ENCODE results near the gene BACE2. TPM values are rescaled to one million over a fixed set of nuclear protein-coding genes. Genes with fewer than 3 reads are reported as not detected.
"Not testable (repeated sequence)": the region's sequence is repeated elsewhere in the genome, so short reads cannot be mapped to it uniquely, and the experiment has no call there.

The BACE2 gene
- polyA plus RNA-seq, 2 donors = 20.4 to 23.2 TPM

GRCh38 chr21:41188486-41189149, 20.7 kb downstream of the BACE2 start:
- Histone ChIP-seq H3K27ac (ENCODE audit: low read depth in 2 of 2, low read length in 1 of 2) (peak overlapping the region in 1 of 2 donors; percentile 49), H3K27me3 (ENCODE audit: control insufficient read depth in 1 of 2, insufficient read depth in 2 of 2, low read length in 2 of 2) (no peaks in the 10 kb centered on the region), H3K36me3 (ENCODE audit: control insufficient read depth in 2 of 2, insufficient read depth in 2 of 2, low read length in 1 of 2) (no peaks in the 10 kb centered on the region), H3K9me3 (ENCODE audit: control insufficient read depth in 2 of 2, insufficient read depth in 1 of 2, low read depth in 1 of 2, low read length in 1 of 2) (no peaks in the 10 kb centered on the region), H3K4me3 (ENCODE audit: low read depth in 1 of 2, low read length in 2 of 2) (no peak overlapping the region), H3K4me1 (ENCODE audit: control insufficient read depth in 2 of 2, insufficient read depth in 2 of 2, low read length in 1 of 2) (peaks cover 7 to 14% of the 10 kb centered on the region in 2 donors)
- 79 to 83% methylated on average over 6 of the region's 6 CpGs for WGBS, 2 donors

GRCh38 chr21:41189150-41189745, 21.3 kb downstream of the BACE2 start:
- no peaks in the 10 kb centered on the region for H3K36me3 ChIP-seq (ENCODE audit: control insufficient read depth in 2 of 2, insufficient read depth in 2 of 2, low read length in 1 of 2)
- H3K27me3 ChIP-seq (ENCODE audit: control insufficient read depth in 1 of 2, insufficient read depth in 2 of 2, low read length in 2 of 2) = no peaks in the 10 kb centered on the region
- no peaks in the 10 kb centered on the region for H3K9me3 ChIP-seq (ENCODE audit: control insufficient read depth in 2 of 2, insufficient read depth in 1 of 2, low read depth in 1 of 2, low read length in 1 of 2)
- 90 to 100% methylated on average over 1 of the region's 1 CpG for WGBS, 2 donors
- H3K27ac ChIP-seq (ENCODE audit: low read depth in 2 of 2, low read length in 1 of 2) = no peak overlapping the region
- H3K4me1 ChIP-seq (ENCODE audit: control insufficient read depth in 2 of 2, insufficient read depth in 2 of 2, low read length in 1 of 2) = peaks cover 7 to 14% of the 10 kb centered on the region in 2 donors
- H3K4me3 ChIP-seq (ENCODE audit: low read depth in 1 of 2, low read length in 2 of 2) = no peak overlapping the region

GRCh38 chr21:41192552-41192951, 24.6 kb downstream of the BACE2 start:
- WGBS, 2 donors = 53 to 58% methylated on average over 4 of the region's 4 CpGs
- H3K9me3 ChIP-seq (ENCODE audit: control insufficient read depth in 2 of 2, insufficient read depth in 1 of 2, low read depth in 1 of 2, low read length in 1 of 2); H3K27ac ChIP-seq (ENCODE audit: low read depth in 2 of 2, low read length in 1 of 2); H3K4me3 ChIP-seq (ENCODE audit: low read depth in 1 of 2, low read length in 2 of 2); H3K4me1 ChIP-seq (ENCODE audit: control insufficient read depth in 2 of 2, insufficient read depth in 2 of 2, low read length in 1 of 2); H3K36me3 ChIP-seq (ENCODE audit: control insufficient read depth in 2 of 2, insufficient read depth in 2 of 2, low read length in 1 of 2); H3K27me3 ChIP-seq (ENCODE audit: control insufficient read depth in 1 of 2, insufficient read depth in 2 of 2, low read length in 2 of 2): not testable (repeated sequence)

DNA sequence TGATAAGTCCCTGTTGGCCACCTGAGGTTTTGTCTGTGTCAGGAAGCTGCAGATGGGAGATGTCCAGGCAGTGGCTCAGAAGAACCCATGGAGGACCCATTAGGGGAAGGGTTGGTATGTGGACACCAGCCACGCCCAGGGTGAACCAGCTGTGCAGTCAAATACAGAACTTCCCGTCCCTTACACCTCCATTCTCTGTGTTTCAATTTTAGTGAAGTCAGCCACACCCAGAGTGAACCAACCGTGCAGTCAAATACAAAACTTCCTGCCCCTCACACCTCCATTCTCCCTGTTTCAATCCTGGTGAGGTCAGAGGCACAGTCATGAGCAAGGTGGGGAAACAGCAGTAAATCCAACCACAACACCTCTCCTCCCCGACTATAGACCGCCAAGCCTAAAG, 27.4 kb downstream of the BACE2 start:
- Histone ChIP-seq H3K27ac (ENCODE audit: low read depth in 2 of 2, low read length in 1 of 2) (peak overlapping the region; percentile 62 to 74), H3K9me3 (ENCODE audit: control insufficient read depth in 2 of 2, insufficient read depth in 1 of 2, low read depth in 1 of 2, low read length in 1 of 2) (no peaks in the 10 kb centered on the region), H3K27me3 (ENCODE audit: control insufficient read depth in 1 of 2, insufficient read depth in 2 of 2, low read length in 2 of 2) (no peaks in the 10 kb centered on the region), H3K4me3 (ENCODE audit: low read depth in 1 of 2, low read length in 2 of 2) (no peak overlapping the region), H3K36me3 (ENCODE audit: control insufficient read depth in 2 of 2, insufficient read depth in 2 of 2, low read length in 1 of 2) (no peaks in the 10 kb centered on the region), H3K4me1 (ENCODE audit: control insufficient read depth in 2 of 2, insufficient read depth in 2 of 2, low read length in 1 of 2) (peaks cover 0 to 11% of the 10 kb centered on the region in 2 donors)
- 65 to 78% methylated on average over 5 of the region's 5 CpGs for WGBS, 2 donors

GRCh38 chr21:41196993-41197392, 29.0 kb downstream of the BACE2 start:
- H3K4me1 ChIP-seq (ENCODE audit: control insufficient read depth in 2 of 2, insufficient read depth in 2 of 2, low read length in 1 of 2) = peaks cover 0 to 11% of the 10 kb centered on the region in 2 donors
- no peaks in the 10 kb centered on the region for H3K9me3 ChIP-seq (ENCODE audit: control insufficient read depth in 2 of 2, insufficient read depth in 1 of 2, low read depth in 1 of 2, low read length in 1 of 2)
- 54 to 61% methylated on average over 5 of the region's 5 CpGs for WGBS, 2 donors
- no peaks in the 10 kb centered on the region for H3K27me3 ChIP-seq (ENCODE audit: control insufficient read depth in 1 of 2, insufficient read depth in 2 of 2, low read length in 2 of 2)
- no peak overlapping the region for H3K4me3 ChIP-seq (ENCODE audit: low read depth in 1 of 2, low read length in 2 of 2)
- H3K36me3 ChIP-seq (ENCODE audit: control insufficient read depth in 2 of 2, insufficient read depth in 2 of 2, low read length in 1 of 2) = peaks cover 0 to 3% of the 10 kb centered on the region in 2 donors
- no peak overlapping the region for H3K27ac ChIP-seq (ENCODE audit: low read depth in 2 of 2, low read length in 1 of 2)

DNA sequence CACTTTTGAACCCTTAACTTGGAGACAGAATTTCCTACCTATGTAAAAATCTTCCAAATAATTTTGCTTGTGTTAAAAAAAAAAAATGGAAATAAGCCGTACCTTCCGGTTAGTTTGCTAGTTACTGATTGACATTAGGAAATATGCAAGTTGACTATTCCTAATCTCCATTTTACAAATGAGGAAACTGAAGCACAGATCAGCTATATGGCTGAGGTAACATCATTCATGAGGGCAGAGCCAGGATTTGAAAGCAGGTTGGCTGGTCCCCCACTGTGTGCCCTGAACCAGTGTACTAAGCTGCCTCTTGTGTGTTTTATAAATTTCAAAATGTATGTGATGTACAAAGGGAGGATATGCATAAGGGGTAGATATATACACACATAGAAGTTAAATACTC, 29.6 kb downstream of the BACE2 start:
- 80 to 94% methylated on average over 2 of the region's 2 CpGs for WGBS, 2 donors
- H3K4me1 ChIP-seq (ENCODE audit: control insufficient read depth in 2 of 2, insufficient read depth in 2 of 2, low read length in 1 of 2) = peaks cover 0 to 11% of the 10 kb centered on the region in 2 donors

DNA sequence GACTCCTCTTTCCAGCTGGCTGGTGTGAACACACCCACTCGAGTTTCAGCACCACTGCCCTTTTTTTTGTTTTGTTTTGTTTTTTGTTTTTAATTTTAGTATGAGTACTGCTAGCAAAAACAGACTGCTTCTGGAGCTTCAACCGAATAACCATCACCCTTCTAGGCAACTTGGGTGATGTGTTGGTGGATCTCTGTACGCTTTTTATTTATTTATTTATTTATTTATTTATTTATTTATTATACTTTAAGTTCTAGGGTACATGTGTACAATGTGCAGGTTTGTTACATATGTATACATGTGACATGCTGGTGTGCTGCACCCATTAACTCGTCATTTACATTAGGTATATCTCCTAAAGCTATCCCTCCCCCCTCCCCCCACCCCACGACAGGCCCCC, 30.7 kb downstream of the BACE2 start:
- H3K36me3 ChIP-seq (ENCODE audit: control insufficient read depth in 2 of 2, insufficient read depth in 2 of 2, low read length in 1 of 2) = not testable (repeated sequence)
- 79 to 83% methylated on average over 5 of the region's 5 CpGs for WGBS, 2 donors

More for the DNA sequence above, 29.6 kb downstream of the BACE2 start:
- H3K36me3 ChIP-seq (ENCODE audit: control insufficient read depth in 2 of 2, insufficient read depth in 2 of 2, low read length in 1 of 2) = peaks cover 0 to 3% of the 10 kb centered on the region in 2 donors
- no peaks in the 10 kb centered on the region for H3K27me3 ChIP-seq (ENCODE audit: control insufficient read depth in 1 of 2, insufficient read depth in 2 of 2, low read length in 2 of 2)
- H3K4me3 ChIP-seq (ENCODE audit: low read depth in 1 of 2, low read length in 2 of 2) = no peak overlapping the region
- H3K27ac ChIP-seq (ENCODE audit: low read depth in 2 of 2, low read length in 1 of 2) = no peak overlapping the region
- H3K9me3 ChIP-seq (ENCODE audit: control insufficient read depth in 2 of 2, insufficient read depth in 1 of 2, low read depth in 1 of 2, low read length in 1 of 2) = no peaks in the 10 kb centered on the region

DNA sequence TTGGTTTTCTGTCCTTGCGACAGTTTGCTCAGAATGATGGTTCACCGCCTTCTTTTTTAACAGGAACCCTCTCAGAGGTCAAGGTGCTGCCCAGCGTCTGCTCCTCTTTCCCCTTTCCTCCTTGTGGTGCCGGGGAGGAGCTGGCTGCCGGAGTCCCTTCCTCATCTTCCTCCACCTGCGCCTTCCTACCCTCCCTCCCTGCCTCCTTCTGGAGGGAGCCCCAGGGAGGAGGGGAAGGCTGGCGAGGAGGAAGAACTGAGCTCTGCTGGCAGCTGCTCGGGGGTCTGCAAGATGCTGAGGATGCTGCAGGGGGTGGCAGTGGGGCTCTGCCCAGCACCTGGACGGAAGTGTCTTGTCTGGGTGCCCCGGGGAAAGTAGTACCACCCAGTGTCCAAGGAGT, 31.2 kb downstream of the BACE2 start:
- H3K9me3 ChIP-seq (ENCODE audit: control insufficient read depth in 2 of 2, insufficient read depth in 1 of 2, low read depth in 1 of 2, low read length in 1 of 2) = no peaks in the 10 kb centered on the region
- H3K4me1 ChIP-seq (ENCODE audit: control insufficient read depth in 2 of 2, insufficient read depth in 2 of 2, low read length in 1 of 2) = peaks cover 0 to 11% of the 10 kb centered on the region in 2 donors
- no peaks in the 10 kb centered on the region for H3K27me3 ChIP-seq (ENCODE audit: control insufficient read depth in 1 of 2, insufficient read depth in 2 of 2, low read length in 2 of 2)
- no peak overlapping the region for H3K4me3 ChIP-seq (ENCODE audit: low read depth in 1 of 2, low read length in 2 of 2)
- H3K27ac ChIP-seq (ENCODE audit: low read depth in 2 of 2, low read length in 1 of 2) = no peak overlapping the region
- peaks cover 0 to 3% of the 10 kb centered on the region in 2 donors for H3K36me3 ChIP-seq (ENCODE audit: control insufficient read depth in 2 of 2, insufficient read depth in 2 of 2, low read length in 1 of 2)
- 83 to 86% methylated on average over 10 of the region's 10 CpGs for WGBS, 2 donors

More for the DNA sequence above, 30.7 kb downstream of the BACE2 start:
- not testable (repeated sequence) for H3K27me3 ChIP-seq (ENCODE audit: control insufficient read depth in 1 of 2, insufficient read depth in 2 of 2, low read length in 2 of 2); H3K9me3 ChIP-seq (ENCODE audit: control insufficient read depth in 2 of 2, insufficient read depth in 1 of 2, low read depth in 1 of 2, low read length in 1 of 2); H3K27ac ChIP-seq (ENCODE audit: low read depth in 2 of 2, low read length in 1 of 2); H3K4me3 ChIP-seq (ENCODE audit: low read depth in 1 of 2, low read length in 2 of 2)
- peaks cover 0 to 11% of the 10 kb centered on the region in 2 donors for H3K4me1 ChIP-seq (ENCODE audit: control insufficient read depth in 2 of 2, insufficient read depth in 2 of 2, low read length in 1 of 2)

GRCh38 chr21:41199588-41199987, 31.6 kb downstream of the BACE2 start:
- Histone ChIP-seq H3K9me3 (ENCODE audit: control insufficient read depth in 2 of 2, insufficient read depth in 1 of 2, low read depth in 1 of 2, low read length in 1 of 2) (no peaks in the 10 kb centered on the region), H3K27ac (ENCODE audit: low read depth in 2 of 2, low read length in 1 of 2) (no peak overlapping the region), H3K27me3 (ENCODE audit: control insufficient read depth in 1 of 2, insufficient read depth in 2 of 2, low read length in 2 of 2) (no peaks in the 10 kb centered on the region), H3K4me1 (ENCODE audit: control insufficient read depth in 2 of 2, insufficient read depth in 2 of 2, low read length in 1 of 2) (peaks cover 0 to 11% of the 10 kb centered on the region in 2 donors), H3K36me3 (ENCODE audit: control insufficient read depth in 2 of 2, insufficient read depth in 2 of 2, low read length in 1 of 2) (peaks cover 0 to 3% of the 10 kb centered on the region in 2 donors), H3K4me3 (ENCODE audit: low read depth in 1 of 2, low read length in 2 of 2) (no peak overlapping the region)
- 84 to 88% methylated on average over 10 of the region's 10 CpGs for WGBS, 2 donors

GRCh38 chr21:41201385-41201784, 33.4 kb downstream of the BACE2 start:
- H3K27ac ChIP-seq (ENCODE audit: low read depth in 2 of 2, low read length in 1 of 2) = no peak overlapping the region
- peaks cover 0 to 3% of the 10 kb centered on the region in 2 donors for H3K36me3 ChIP-seq (ENCODE audit: control insufficient read depth in 2 of 2, insufficient read depth in 2 of 2, low read length in 1 of 2)
- H3K9me3 ChIP-seq (ENCODE audit: control insufficient read depth in 2 of 2, insufficient read depth in 1 of 2, low read depth in 1 of 2, low read length in 1 of 2) = no peaks in the 10 kb centered on the region
- H3K27me3 ChIP-seq (ENCODE audit: control insufficient read depth in 1 of 2, insufficient read depth in 2 of 2, low read length in 2 of 2) = no peaks in the 10 kb centered on the region
- no peak overlapping the region for H3K4me3 ChIP-seq (ENCODE audit: low read depth in 1 of 2, low read length in 2 of 2)
- H3K4me1 ChIP-seq (ENCODE audit: control insufficient read depth in 2 of 2, insufficient read depth in 2 of 2, low read length in 1 of 2) = peaks cover 0 to 5% of the 10 kb centered on the region in 2 donors
- 83 to 85% methylated on average over 5 of the region's 5 CpGs for WGBS, 2 donors

All from esophagus (tissue), 2 donors.